ENCODE data around the gene PTPRCAP. TPM values are rescaled to one million over a fixed set of nuclear protein-coding genes. Genes with fewer than 3 reads are reported as not detected.

PTPRCAP gene
- total RNA-seq, 4 donors from 2014 or later = 3.5 to 6.4 (median 4.2) TPM

DNA sequence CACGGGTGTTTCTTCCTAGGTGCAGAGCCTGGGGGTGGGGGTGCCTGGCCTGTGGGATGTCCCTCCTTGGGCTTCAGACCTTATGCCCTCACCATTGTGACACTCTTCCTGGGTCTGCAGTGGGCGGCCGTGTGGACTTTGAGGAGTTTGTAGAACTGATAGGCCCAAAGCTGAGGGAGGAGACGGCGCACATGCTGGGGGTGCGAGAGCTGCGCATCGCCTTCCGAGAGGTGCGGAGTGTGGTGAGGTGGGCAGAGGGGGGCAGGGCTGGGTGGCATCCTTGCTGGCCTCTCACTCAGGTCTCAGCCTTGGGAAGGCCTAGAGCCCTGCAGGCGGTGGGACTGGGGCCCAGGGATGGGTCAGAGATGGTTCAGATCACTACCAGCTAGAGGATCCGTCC lies 20.0 kb upstream of the PTPRCAP start:
- no peaks in the 10 kb centered on the region for H3K9me3 ChIP-seq
- no peak for ATAC-seq
- WGBS, 2 donors (ENCODE audit: low coverage in 1 of 2) = 78% methylated on average over 3 of the region's 12 CpGs; no CpG with 5 or more reads in 1 of the 2 donors

DNA sequence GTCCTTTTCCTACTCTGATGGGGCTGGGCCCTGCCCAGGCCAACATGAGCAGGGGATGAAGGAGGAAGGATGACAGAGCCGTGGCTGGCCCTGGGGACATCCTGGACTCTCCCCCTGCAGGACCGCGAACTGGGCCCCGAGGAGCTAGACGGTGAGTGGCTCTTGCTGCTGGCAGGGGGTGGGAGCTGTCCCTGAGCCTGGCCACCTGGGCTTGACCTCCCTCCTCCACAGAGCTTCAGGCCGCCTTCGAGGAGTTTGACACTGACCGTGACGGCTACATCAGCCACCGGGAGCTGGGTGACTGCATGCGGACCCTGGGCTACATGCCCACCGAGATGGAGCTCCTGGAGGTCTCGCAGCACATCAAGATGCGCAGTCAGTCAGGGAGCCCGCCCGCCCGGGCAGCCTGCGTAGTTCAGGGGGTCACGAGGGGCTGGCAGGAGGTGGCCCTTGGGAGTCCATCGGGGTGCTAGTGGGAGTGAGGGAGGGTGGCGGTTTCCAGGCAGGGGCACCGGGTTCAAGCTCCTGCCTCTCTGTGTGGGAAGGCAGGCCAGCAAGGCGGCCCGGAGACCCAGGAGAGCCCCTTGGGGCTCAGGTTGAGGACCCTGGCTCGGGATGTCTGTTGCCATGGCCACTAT lies 18.7 kb upstream of the PTPRCAP start:
- 73% methylated on average over 3 of the region's 25 CpGs; no CpG with 5 or more reads in 1 of the 2 donors for WGBS, 2 donors (ENCODE audit: low coverage in 1 of 2)
- Histone ChIP-seq H3K36me3 (no peaks in the 10 kb centered on the region), H3K27me3 (no peaks in the 10 kb centered on the region), H3K9me3 (no peaks in the 10 kb centered on the region), H3K27ac (no peak overlapping the region), H3K4me3 (no peak overlapping the region), H3K4me1 (no peaks in the 10 kb centered on the region)
- TF ChIP-seq POLR2AphosphoS5 (IDR thresholded peaks at IDR 0.05) = no peak
- no peak for TF ChIP-seq POLR2A (IDR thresholded peaks at IDR 0.05)
- TF ChIP-seq, protein P1, sequence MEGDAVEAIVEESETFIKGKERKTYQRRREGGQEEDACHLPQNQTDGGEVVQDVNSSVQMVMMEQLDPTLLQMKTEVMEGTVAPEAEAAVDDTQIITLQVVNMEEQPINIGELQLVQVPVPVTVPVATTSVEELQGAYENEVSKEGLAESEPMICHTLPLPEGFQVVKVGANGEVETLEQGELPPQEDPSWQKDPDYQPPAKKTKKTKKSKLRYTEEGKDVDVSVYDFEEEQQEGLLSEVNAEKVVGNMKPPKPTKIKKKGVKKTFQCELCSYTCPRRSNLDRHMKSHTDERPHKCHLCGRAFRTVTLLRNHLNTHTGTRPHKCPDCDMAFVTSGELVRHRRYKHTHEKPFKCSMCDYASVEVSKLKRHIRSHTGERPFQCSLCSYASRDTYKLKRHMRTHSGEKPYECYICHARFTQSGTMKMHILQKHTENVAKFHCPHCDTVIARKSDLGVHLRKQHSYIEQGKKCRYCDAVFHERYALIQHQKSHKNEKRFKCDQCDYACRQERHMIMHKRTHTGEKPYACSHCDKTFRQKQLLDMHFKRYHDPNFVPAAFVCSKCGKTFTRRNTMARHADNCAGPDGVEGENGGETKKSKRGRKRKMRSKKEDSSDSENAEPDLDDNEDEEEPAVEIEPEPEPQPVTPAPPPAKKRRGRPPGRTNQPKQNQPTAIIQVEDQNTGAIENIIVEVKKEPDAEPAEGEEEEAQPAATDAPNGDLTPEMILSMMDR (IDR thresholded peaks at IDR 0.05) = no peak
- TF ChIP-seq EP300 (IDR thresholded peaks at IDR 0.05) = no peak
- ATAC-seq = no peak

More for the DNA sequence above, 20.0 kb upstream of the PTPRCAP start:
- no peak for TF ChIP-seq EP300 (IDR thresholded peaks at IDR 0.05)
- TF ChIP-seq, protein P1 (IDR thresholded peaks at IDR 0.05) = no peak
- no peak for TF ChIP-seq POLR2A (IDR thresholded peaks at IDR 0.05)
- no peak for TF ChIP-seq POLR2AphosphoS5 (IDR thresholded peaks at IDR 0.05)
- Histone ChIP-seq H3K4me3 (no peak overlapping the region), H3K36me3 (no peaks in the 10 kb centered on the region), H3K27me3 (no peaks in the 10 kb centered on the region), H3K4me1 (no peaks in the 10 kb centered on the region), H3K27ac (no peak overlapping the region)

DNA sequence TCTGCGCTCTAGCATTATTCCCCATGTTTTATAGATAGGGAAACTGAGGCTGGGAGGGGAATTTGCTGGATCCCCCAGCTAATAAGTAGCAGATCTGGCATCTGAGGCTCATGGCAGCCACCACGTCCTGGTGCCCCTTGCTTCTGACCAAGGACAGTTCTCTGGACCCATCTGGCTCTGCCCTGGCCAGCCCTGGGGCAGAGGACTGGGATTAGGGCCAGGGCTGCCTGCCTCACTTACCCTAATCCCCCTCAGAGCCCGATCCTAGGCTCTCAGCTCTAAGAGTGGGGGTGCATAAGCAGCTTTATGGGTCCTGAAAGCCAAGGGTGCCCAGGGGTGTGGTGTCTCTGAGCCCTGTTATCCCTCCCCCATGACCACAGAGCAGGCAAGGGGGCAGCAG lies 17.6 kb upstream of the PTPRCAP start, which contains the start of gene CABP4:
Gene CABP4, plus strand, starts transcription at position 301 of the 400 bp plus-strand sequence. Its CDS starts 70 bp downstream, at position 371.
- Histone ChIP-seq H3K27me3 (no peaks in the 10 kb centered on the region), H3K9me3 (no peaks in the 10 kb centered on the region), H3K36me3 (no peaks in the 10 kb centered on the region), H3K4me3 (no peak within 1 kb of the TSS), H3K27ac (no peak within 1 kb of the TSS), H3K4me1 (no peaks in the 10 kb centered on the region)
- no peak for ATAC-seq
- 60 to 100% methylated on average over 1 of the region's 3 CpGs for WGBS, 2 donors (ENCODE audit: low coverage in 1 of 2)
- TF ChIP-seq EP300 (IDR thresholded peaks at IDR 0.05) = no peak
- TF ChIP-seq, protein P1 (IDR thresholded peaks at IDR 0.05) = no peak
- no peak for TF ChIP-seq POLR2A (IDR thresholded peaks at IDR 0.05)
- no peak for TF ChIP-seq POLR2AphosphoS5 (IDR thresholded peaks at IDR 0.05)

DNA sequence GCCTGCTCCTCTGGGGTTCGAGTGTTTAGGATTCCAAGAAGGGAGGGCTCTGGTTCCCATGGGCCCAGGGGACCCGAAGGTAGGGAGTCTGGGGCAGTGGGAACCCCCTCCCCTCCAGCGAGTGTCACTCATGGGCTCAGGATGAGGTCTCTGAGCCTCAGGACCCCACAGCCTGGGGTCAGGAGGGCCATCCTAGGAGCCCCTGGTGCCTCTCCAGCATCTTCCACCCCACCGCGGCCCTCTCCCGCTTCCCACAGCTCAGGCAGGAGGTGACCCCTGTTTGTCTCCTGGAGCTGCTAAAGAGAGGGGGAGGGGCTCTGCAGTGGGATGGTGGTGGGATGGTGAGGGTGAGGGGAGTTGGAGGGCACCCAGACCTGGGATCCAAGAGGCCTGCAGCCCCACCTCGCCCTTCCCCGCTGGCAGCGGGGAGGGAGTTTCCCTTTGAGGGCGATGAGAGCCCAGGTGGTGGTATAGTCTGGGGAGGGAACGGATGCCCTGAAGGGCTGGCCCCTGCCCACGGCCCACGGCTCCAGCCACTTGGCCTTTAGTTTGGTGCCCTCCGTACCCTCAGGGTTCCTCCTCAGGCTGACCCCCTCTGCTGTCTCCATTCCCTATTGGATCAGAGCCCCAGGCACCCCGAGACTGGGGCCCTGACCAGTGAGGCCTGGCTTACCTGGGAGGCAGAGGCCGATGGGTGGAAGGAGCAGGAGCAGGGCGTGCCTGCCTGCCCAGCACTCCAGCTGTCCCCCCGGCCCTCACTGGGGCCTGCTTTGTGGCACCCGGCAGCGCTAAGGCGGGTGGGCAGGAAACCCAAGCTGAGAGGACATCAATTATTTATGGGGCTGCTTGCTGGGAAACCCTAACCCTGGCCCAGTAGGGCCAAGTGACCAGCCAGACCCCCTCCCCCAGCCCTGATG lies 16.6 kb upstream of the PTPRCAP start:
- TF ChIP-seq POLR2A (IDR thresholded peaks at IDR 0.05) (no peak), EP300 (IDR thresholded peaks at IDR 0.05) (no peak), POLR2AphosphoS5 (IDR thresholded peaks at IDR 0.05) (no peak)
- TF ChIP-seq, protein P1 (IDR thresholded peaks at IDR 0.05) = no peak
- ATAC-seq = no peak

More for the DNA sequence above, 16.6 kb upstream of the PTPRCAP start:
- 80 to 92% methylated on average over 2 to 5 of the region's 21 CpGs for WGBS, 2 donors (ENCODE audit: low coverage in 1 of 2)
- no peaks in the 10 kb centered on the region for H3K9me3 ChIP-seq
- H3K27me3 ChIP-seq = no peaks in the 10 kb centered on the region
- no peaks in the 10 kb centered on the region for H3K36me3 ChIP-seq
- no peak overlapping the region for H3K4me3 ChIP-seq
- no peaks in the 10 kb centered on the region for H3K4me1 ChIP-seq
- H3K27ac ChIP-seq = no peak overlapping the region
